Activated CD4-positive, alpha-beta T cell treated with anti-CD3 and anti-CD28 coated beads for 24 hours (primary cell): ENCODE results near the gene FAM72C.
"Not testable (repeated sequence)": the region's sequence is repeated elsewhere in the genome, so short reads cannot be mapped to it uniquely, and the experiment has no call there.

Source experiments
- DNase-seq, 2 donors: peaks; one replicate each; pipeline ENCODE4 v3.0.0-alpha.2; 2020; ENCODE audit warnings: low read depth in 2 of 2

FAM72C gene

DNA sequence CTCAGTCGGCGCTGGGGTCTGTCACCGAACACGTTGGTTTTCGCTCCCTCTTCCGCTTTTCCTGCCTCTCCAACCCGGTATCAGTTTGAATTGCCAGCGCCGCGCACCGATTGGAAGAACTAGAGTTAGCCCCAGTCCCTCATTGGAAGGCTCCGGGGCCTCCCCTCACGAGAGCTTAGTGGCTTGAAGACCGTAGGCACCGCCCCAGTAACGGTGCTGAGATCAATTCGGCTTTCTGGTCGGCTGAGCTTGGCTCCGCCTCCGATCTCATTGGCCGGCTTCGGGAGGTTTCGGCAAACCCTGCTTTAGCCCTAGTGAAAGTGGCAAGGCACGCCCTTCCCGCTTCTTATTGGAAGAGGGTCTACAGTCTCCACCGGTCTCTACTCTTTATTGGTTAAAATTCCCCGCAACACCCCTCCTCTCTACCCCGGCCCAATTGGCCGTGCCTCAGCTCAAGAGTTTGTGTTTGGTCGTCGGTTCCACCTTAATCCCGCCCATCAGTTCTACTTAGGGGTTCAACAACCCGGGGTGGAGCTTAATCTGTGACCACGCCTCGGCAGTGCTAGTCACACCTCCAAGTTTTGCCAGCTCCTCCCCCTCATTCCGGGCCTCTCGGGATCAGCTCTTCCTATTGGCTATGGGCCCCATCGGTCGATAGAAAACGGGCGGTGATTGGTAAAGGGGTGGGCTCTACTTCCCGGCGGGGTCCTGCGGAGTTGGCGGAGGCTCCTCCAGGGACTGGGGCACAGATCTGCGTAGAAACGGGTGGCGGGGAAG is at the start of gene FAM72C:
FAM72C (minus strand) TSS at position 63 of the 777 bp plus-strand sequence. CDS start 845 bp downstream, outside the sequence.
- DNase-seq: not testable (repeated sequence)

DNA sequence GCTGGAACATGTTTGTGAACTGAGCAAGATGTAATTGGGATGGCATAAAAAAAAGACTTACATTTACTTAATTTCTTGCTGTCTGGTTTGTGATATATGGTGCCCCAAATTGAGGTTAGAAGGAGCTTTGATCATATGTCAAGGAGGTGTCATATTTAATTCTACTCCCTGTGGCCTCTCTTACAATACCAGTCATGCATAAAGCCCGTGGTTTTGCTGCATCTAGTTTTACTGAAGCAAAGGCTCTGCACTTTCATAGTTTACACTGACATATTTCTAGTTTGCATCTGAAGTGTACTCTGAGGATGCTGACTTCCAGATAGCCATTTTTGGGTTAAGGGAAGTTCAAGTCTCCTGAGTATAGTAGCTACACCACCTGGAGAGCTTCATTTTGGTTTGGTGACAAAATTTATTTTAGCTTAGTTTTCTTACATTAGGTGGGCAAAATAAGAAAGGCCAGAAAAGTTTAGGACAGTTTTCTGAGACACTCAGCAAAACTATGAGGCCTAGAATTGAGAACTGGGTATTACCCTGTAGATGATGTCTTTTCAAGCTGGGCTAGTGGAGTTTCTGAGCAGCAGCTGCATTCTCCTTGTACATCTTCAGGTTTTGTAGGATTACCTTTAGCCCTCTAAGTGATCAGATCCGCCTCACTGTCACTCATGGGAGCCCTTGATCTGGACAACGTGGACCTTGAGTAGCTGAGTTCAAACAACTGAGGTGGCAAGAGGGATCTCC is 48.4 kb upstream of the FAM72C start:
- DNase-seq: not testable (repeated sequence)

DNA sequence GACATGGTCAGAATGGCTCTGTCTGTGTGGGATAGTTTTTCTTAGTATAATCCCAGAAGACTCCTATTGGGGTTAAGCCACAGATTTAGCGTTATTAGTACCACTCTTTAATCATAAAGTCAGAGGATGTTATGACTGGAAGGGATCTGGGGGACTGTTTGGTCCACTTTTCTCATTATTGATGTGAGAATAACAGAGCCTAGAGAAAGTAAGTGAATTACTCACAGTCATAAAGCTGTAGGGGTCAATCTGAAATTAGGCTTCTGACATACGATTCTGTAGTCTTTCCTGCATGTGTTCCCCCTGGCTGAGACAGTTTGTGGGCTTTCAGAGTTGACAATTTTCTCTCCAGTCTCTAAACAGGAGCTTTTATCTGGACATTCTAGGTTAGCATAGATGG is 47.3 kb upstream of the FAM72C start:
- not testable (repeated sequence) for DNase-seq

DNA sequence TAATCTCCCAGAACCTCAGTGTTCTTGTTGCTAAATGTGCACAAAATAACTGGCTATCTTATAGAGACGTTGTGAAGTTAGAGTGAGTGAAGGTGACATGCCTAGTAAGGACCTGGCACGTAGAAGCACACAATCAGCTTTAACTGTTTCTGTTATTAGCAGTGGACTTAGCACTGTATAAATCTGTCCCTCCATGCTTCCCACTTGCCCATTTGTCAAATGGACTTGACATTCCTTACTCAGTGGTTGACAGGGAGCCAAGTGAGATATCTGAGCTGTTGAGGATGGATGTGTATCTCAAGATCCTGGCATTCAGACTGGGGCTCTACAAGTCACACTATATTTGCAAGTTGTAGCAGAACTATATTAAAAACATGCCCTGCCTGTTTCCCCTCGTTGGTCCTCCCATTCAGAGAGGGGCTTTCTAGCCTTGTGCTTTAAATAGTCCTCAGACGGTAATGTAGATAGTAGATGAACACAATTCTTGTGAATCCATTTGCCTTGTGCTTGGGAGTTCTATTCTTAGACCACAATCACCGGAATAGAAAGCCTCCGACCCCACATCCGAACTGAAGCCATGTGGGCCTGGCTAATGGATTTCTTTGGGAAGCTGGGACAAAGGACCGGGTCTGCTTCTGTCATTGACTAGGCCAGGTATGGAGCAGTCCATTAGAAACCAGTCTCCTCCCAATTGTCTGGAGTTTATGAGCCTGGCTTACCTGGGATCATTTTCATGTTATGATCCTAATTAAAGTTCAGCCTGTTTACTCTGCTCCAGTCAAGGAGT is 43.6 kb upstream of the FAM72C start:
- DNase-seq: not testable (repeated sequence)

DNA sequence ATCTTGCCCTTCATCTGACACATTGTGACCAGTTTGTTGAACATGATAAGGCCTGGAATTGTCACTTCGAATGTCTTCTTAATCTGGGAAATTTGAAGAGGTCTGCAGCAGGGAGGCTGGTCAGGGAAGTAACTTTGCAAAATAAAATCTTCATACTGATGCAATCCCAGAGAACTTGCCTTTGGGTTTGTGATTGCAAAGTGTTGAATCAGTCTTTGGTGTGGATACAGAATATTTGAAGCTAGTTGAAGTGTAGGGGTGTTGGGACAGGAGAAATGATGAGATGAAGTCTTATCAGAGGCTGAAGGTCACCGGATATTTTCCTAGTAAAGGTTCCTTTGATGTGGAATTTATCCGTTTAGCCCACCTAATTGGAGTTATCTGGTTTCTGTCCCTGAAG is 42.7 kb upstream of the FAM72C start:
- DNase-seq: not testable (repeated sequence)

DNA sequence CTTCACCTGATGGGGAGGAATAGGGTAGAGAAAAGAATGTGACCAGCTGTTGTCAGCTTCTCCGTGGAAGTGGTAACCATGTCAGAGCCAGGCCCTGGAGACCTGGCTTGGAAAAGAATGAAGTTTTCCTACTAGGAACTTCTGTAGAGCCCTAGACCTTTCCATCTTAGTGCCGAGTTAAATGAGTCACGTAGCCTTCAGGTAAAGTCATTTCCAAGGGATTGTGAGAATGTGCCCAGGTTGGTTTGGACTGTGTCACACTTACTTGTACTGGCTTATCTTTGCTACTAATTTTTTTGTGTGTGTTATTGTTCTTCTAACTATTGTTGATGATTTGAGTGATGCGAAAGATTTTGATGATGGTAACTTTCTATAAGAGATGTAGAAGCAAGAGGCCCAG is 42.3 kb upstream of the FAM72C start:
- not testable (repeated sequence) for DNase-seq

DNA sequence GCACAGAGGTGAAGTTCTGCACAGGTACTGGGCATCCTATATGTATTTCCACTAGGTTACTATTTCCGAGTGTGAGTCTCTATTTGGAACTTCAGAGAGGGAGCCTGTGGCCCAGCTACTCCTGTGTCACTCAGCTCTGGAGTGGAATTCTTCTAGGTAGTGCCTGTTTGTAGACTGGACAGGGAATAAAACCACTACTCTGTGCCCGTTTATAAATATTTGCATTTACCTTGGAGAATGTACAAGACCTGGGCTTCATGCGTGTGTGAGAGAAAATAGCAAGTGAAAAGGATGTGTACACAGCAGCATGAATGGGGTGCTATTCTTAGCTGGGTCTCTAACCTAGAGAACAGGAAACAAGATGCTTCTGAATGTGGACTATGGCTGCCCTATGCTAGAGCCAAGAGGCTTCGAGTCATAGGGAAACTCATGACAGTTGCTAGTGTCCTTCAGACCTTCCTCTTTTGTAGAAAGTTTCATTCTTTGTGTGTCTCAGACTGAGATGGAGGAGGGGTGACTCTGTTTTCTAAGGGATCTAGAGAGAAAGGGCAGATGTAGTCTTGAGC is 40.5 kb upstream of the FAM72C start:
- not testable (repeated sequence) for DNase-seq

DNA sequence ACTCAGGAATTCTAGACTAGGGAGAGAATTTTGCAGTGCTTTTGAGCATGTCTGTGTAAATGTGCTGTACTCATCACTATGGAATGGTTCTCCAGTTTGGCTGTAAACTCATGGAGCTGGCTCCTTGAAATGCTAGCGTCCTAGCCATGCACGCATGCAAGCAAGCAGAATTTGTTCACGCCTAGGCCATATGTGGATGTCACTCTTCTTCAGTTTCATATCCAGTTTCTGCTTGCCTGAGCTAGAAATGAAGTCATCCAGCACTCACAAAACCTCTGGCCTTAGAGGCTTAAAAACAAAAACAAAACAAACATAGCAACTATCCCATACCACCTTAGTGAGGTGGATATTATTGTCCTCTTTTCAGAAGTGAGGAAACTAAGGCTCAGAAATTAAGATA is 37.6 kb upstream of the FAM72C start:
- not testable (repeated sequence) for DNase-seq

DNA sequence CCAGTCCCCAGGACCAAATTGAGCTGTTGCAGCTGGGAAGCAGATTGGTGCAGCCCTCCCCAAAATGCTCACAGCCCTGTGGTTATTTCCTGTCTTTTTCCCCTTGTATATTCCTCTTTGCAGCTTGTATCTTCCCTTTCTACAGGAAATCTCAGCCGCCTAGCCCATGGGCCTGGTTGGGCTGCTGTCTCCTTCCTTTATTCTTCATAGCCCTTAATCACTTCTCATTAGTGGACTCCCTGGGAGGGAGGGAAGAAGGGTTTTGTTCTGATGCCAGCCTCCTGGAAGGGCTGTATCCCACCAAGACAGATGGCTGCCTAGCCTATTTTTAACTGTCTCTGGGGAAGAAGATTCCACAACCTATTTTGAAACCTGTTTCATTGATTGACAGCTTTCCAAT is 32.5 kb upstream of the FAM72C start:
- not testable (repeated sequence) for DNase-seq

DNA sequence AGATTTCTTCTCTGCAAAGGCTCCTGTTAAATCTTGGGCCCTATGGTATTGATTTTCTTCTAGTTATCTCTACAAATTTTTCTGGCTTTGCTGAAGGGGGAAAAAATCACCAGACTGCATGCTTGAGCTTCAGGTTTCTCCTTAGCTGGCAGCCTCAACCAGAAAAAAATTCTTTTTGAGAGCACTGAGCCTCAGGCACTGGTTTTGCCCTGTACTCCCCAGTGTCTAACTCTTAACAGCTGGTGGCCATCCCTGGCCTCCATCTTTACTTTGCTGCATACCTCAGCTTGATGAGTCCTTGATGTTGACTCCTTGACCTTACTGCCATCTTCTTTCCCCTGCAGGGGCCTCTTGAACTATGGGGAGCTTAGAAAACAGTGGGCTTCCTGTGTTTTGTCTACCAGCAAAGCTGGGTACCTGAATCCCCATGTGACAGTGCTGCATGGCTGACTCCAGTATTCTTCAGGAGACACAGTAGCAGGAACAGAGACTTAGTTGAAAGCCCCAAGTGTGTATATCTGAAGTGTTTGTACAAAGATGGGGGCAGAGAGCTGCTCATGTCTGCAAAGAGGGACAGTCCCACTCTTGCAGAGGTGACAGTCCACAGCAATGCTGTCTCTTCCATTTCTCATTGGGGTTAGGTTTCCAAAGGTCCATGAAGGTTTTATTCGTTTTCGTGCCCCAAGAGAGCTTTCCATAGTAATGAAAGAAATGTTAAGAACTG is 31.7 kb upstream of the FAM72C start:
- not testable (repeated sequence) for DNase-seq

DNA sequence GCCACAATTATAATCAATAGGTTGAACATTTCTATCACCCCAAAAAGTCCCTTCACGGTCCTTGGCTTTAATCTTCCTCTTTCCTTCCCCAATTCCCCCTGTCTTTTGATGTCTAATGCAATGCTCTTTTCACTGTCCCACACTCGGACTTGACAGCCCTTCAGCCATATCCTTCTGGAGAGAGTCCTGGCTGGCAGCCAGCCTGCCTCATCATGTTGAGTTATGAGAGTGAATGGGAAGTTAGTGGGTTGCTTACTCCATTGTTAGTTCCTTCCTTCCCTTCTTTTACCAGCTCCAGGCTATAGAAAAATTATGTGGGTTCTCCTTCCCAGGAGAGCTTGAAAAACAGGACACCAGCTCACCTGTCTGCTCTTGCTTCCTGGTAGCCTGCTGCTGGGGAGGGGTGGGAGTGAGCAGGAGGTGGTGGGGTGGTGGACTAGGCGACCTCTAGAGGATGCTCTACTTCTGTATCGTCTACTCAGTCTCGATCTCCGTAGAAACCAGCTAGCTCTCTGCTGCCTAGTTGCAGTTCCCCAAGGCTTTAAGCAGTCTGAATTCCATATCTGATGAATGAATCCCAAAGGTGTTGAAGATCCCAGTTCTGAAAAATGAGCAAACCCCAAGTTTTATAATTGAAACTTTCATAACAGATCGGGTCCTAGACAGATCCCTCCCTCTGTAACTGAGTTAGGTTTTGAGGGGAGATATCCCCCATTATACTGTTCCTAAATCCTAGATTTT is 30.5 kb upstream of the FAM72C start:
- DNase-seq: not testable (repeated sequence)

DNA sequence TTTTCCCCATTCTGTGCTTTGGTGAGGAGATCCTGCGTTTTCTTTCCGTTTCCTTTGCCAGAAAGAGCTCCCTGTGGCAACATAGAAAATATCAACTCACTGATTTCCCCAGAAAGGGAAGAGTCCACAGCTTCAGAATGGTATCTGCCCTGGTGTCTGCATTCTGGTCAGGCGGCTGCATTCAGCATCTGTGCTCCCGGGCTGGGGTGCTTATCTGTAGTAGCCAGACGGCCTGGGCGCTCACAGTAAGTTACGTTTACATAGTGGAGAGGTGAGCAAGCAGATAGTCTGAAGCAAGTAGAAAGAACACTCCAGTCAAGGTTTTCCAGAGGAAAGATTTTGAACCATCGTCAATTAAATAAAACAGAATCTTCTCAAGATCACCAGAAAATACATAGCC is 29.3 kb upstream of the FAM72C start:
- not testable (repeated sequence) for DNase-seq

DNA sequence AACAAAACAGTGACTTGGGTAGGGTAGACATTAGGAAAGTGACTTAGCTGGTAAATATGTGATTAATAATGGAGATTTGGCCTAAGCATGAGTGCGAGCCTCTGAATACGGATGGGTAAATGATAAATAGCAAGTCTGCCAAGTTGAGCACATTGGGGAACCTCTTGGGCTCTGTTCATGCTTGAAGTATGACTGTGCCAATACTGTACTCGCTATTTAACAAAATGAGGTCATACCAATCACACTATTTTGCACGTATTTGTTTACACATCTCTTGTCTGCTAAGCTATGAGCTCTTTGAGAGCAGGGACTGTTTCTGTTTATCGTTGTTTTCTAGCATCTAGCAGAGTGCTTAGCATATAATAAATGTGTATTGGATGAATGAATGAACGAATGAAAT is 24.2 kb upstream of the FAM72C start:
- DNase-seq: not testable (repeated sequence)

DNA sequence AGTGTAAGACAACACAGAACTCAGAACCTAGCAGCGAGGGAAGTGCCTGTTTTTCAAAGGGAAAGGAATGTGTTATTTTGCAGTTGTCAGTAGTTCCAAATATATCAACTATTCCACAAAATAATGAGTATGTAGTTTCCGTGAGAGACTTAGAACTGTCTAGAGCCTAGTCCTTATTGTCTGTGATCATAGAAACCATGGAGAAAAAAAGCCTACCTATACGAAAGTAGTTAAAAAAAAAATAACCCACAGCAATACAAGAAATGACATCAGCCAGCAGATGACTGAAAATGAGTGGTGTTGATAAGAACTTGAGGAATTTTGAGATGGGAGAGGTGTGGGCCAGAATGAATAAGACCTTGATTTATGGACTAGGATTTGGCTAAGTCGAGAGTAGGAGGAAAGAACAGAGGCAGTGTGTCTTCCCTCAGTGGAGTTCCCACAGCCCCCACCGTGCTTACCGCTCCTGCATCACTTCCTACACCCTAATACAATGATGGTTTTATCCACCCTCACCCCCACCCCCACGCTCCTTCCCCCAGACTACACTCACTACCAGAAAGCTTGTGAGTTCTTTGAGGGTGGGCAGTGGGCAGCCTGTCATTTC is 21.6 kb upstream of the FAM72C start:
- DNase-seq: not testable (repeated sequence)

DNA sequence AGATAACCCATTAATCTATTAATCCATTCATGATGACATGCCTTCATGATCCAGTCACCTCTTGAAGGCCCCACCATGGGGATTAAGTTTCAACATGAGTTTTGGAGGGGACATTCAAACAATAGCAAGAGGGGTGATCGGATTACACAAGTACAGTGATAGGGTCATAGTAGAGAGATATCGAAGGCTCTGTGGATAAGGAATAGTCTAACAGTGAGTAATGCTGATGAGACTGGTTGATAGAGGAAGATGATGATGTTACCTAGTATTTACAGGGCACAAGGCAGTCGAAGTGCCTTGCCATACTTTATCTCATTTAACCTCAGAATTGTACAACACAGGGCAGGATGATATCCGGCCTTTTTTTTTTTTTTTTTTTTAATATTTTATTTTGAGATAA is 18.9 kb upstream of the FAM72C start:
- DNase-seq: not testable (repeated sequence)

DNA sequence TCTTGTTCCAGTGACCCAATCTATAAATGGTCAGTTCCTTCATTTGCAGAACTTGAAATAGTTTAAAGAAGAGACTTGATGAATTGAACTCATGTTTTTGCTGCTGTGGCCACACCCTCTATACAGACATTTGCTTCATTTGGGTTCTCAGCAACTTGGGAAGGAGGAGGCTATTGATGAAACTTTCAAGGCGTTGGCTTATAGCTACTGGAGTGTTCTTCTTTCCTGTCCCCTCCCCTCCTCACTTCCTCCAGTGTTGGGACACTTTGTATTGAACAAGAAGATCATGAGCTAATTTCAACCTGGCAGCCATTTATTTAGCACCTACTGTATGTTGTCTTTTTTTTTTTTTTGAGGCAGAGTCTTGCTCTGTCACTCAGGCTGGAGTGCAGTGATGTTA is 17.9 kb upstream of the FAM72C start:
- DNase-seq: not testable (repeated sequence)

DNA sequence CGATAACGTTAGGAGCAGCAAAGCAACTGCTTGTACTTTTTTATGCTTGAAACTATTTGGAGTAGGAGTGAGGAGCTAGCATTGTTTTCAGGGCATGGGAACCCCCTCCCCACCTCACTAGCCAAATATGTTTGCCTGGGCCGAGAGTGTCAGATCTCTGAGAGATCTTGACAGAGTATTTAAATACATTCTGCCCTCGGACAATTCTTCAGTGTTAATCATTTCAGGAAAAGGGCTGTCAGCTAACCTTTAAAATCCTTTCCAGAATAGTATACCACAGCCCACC is 17.6 kb upstream of the FAM72C start:
- DNase-seq: not testable (repeated sequence)

DNA sequence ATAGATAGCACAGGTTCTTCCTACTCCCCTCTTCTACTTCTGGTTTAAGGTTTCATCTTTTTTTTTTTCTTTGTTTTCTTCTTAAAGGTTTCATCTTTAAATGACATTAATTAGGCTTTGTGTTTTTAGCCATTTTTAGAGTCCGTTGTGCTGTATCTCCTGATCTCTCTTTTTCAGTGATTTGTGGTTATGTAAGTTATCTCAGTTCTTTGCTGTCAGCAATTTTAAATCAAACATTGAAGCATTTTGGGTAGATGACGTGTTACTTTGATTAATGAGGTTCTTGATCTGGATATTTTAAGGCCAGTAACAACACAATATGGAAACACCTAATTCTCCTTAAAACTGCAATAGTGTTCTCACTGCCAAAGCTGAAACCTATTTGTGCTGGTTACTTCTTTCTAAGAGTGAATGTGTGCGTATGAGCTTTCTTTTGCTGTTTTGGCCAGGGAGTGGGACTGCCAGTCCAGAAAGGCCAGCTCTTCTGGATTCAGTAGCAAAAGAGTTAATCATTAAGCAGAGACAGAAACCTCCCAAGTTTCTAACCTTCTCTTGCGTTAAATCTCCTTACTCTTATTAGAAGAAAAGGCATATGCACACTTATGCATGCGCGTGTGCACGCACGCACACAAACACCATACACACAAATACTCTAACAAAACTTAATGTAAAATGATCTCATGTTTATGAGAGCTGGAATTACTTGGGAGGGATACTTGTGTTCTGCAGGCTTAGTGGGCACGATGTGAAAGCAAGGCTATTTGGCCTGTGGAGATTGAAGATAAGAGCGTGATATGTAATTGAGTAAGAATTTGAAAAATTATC is 17.0 kb upstream of the FAM72C start:
- DNase-seq: not testable (repeated sequence)

DNA sequence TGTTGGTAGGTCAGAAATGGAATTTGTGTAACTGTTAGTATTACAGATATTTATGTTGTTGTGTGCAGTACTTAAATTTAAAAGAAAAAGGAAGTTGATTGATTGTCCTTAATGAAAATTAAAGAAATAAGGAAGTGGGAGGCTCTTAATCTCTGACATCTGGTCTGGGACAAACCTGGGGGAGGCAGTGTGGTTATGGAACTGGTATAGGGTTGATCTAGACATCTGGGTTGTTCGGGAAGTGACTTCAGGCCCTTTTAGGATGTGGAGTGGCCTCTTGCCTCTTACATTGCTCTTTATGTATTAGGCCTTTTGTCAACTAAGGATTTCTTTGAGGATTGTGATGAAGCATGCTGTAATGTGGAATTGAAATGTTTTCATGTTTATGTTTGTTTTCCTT is 16.1 kb upstream of the FAM72C start:
- not testable (repeated sequence) for DNase-seq
